D341Med (cell line): ENCODE measurements around the gene CD82.
A peak's percentile ranks its signal among the peaks of the same experiment; 100 is the strongest.

Experiments
- DNase-seq: peaks from one replicate; pipeline ENCODE4 v3.0.0; 2012; ENCODE audit warnings: low spot score

Gene CD82

GRCh38 chr11:44617671-44618461 is 52.4 kb downstream of the CD82 start:
- no peak for DNase-seq

- DNase-seq, result no peak
Observed at GRCh38 chr11:44618561-44619425, 53.3 kb downstream of the CD82 start.

GRCh38 chr11:44620328-44620725 is 54.9 kb downstream of the CD82 start:
- DNase-seq, result peak; percentile 9

- DNase-seq, result peak; percentile 89
Observed at GRCh38 chr11:44621140-44621681, 55.7 kb downstream of the CD82 start.

GRCh38 chr11:44621784-44622183 is 56.3 kb downstream of the CD82 start:
- no peak for DNase-seq

GRCh38 chr11:44622190-44622650 is 56.8 kb downstream of the CD82 start:
- peak; percentile 14 for DNase-seq

- peak; percentile 6 for DNase-seq
Observed at GRCh38 chr11:44622721-44623258, 57.3 kb downstream of the CD82 start.

- peak; percentile 10 for DNase-seq
Observed at GRCh38 chr11:44623341-44623730, 57.9 kb downstream of the CD82 start.

GRCh38 chr11:44623731-44624491 is 58.4 kb downstream of the CD82 start:
- DNase-seq, result peak; percentile 4

GRCh38 chr11:44624761-44625221 is 59.3 kb downstream of the CD82 start:
- DNase-seq, result peak; percentile 2

GRCh38 chr11:44625759-44626523 is 60.5 kb downstream of the CD82 start:
- peak; percentile 7 for DNase-seq

GRCh38 chr11:44626645-44627044 is 61.2 kb downstream of the CD82 start:
- peak; percentile 2 for DNase-seq

- peak; percentile 1 for DNase-seq
Observed at GRCh38 chr11:44627165-44627789, 61.8 kb downstream of the CD82 start.

GRCh38 chr11:44627911-44628729 is 62.7 kb downstream of the CD82 start:
- peak; percentile 13 for DNase-seq

- peak; percentile 8 for DNase-seq
Observed at GRCh38 chr11:44628730-44629700, 63.6 kb downstream of the CD82 start.

- DNase-seq, result peak; percentile 1
Observed at GRCh38 chr11:44629732-44630345, 64.4 kb downstream of the CD82 start.

- DNase-seq, result peak; percentile 13
Observed at GRCh38 chr11:44630511-44631210, 65.2 kb downstream of the CD82 start.
